GM12892 (cell line): ENCODE measurements around the gene TIMELESS. TPM values are rescaled to one million over a fixed set of nuclear protein-coding genes. Genes with fewer than 3 reads are reported as not detected.
"Not testable (repeated sequence)": the region's sequence is repeated elsewhere in the genome, so short reads cannot be mapped to it uniquely, and the experiment has no call there.

Experiments used
- DNase-seq: peaks from one replicate; pipeline ENCODE4 v3.0.0; 2011; ENCODE audit not compliant: insufficient read length
- FAIRE-seq: peaks from 2 replicates; lab custom pipeline; 2011; peaks lifted over from hg19 to GRCh38; lab: Jason Lieb, UNC
- POLR2A ChIP-seq: IDR thresholded peaks from 2 replicates; pipeline ENCODE4 v1.6.1; 2011; ENCODE audit warnings: low read depth, low read length, control low read depth
- POLR2AphosphoS5 ChIP-seq: IDR thresholded peaks from 2 replicates; pipeline ENCODE4 v1.6.1; 2011; ENCODE audit warnings: low read depth, low read length, control low read depth
- TAF1 ChIP-seq: IDR thresholded peaks from 2 replicates; pipeline ENCODE4 v1.6.1; 2011; ENCODE audit warnings: low read depth, mild to moderate bottlenecking, control low read depth, low read length, borderline replicate concordance
- polyA plus RNA-seq: library from polyadenylated mRNA; unstranded; fragments of >200 nt; gene quantifications from one replicate; pipeline ENCODE4 v1.2.1, GENCODE V29; 2012; ENCODE audit warnings: missing spikeins, inconsistent platforms; ENCODE audit not compliant: missing spikeins

TIMELESS gene, protein sequence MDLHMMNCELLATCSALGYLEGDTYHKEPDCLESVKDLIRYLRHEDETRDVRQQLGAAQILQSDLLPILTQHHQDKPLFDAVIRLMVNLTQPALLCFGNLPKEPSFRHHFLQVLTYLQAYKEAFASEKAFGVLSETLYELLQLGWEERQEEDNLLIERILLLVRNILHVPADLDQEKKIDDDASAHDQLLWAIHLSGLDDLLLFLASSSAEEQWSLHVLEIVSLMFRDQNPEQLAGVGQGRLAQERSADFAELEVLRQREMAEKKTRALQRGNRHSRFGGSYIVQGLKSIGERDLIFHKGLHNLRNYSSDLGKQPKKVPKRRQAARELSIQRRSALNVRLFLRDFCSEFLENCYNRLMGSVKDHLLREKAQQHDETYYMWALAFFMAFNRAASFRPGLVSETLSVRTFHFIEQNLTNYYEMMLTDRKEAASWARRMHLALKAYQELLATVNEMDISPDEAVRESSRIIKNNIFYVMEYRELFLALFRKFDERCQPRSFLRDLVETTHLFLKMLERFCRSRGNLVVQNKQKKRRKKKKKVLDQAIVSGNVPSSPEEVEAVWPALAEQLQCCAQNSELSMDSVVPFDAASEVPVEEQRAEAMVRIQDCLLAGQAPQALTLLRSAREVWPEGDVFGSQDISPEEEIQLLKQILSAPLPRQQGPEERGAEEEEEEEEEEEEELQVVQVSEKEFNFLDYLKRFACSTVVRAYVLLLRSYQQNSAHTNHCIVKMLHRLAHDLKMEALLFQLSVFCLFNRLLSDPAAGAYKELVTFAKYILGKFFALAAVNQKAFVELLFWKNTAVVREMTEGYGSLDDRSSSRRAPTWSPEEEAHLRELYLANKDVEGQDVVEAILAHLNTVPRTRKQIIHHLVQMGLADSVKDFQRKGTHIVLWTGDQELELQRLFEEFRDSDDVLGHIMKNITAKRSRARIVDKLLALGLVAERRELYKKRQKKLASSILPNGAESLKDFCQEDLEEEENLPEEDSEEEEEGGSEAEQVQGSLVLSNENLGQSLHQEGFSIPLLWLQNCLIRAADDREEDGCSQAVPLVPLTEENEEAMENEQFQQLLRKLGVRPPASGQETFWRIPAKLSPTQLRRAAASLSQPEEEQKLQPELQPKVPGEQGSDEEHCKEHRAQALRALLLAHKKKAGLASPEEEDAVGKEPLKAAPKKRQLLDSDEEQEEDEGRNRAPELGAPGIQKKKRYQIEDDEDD
- polyA plus RNA-seq = 24.0 TPM

DNA sequence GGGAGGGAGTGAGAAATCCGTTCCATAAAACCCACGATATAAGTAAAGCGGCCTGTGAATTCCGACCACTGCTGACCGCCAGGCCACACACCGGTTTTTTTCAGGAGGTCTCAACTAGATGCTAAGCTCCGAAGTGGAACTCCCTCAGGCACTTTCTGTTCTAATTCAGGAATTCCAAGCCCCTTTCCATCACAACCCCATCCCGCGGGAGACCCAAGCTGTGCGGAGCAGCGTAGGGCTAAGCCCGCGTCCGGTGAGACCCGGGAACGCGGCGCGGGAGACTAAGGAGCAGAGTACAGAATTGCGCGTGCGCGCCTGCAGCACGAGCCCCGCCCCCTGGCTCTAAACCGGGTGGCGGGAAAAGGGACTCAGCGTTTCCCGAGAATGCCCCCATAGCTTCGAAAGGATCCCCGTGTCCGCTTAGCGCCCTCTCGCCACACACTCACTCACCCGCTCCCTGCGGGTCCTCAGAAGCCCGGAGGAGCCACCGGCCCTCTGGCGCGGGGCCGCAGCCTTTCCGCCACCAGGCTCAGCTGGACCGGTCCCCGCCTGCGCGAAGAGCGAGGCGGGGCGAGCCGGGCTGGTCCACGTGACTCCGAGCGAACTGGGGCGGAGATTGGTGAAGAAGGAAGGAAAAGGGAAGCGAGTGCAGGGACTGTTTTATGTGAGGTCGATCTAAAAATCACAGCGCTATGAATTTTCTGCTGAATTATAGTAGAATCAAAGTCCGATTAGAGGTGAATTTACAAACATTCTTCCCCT is at the start of gene TIMELESS:
Gene TIMELESS (minus strand): TSS at position 567 of the 762 bp plus-strand sequence. CDS start 15,256 bp downstream, outside the sequence.
- TF ChIP-seq POLR2AphosphoS5 (peak; percentile 65), TAF1 (peak; percentile 64; the same call in 1 of the 2 replicates), POLR2A (peak; percentile 86)
- peak; percentile 97 for FAIRE-seq

DNA sequence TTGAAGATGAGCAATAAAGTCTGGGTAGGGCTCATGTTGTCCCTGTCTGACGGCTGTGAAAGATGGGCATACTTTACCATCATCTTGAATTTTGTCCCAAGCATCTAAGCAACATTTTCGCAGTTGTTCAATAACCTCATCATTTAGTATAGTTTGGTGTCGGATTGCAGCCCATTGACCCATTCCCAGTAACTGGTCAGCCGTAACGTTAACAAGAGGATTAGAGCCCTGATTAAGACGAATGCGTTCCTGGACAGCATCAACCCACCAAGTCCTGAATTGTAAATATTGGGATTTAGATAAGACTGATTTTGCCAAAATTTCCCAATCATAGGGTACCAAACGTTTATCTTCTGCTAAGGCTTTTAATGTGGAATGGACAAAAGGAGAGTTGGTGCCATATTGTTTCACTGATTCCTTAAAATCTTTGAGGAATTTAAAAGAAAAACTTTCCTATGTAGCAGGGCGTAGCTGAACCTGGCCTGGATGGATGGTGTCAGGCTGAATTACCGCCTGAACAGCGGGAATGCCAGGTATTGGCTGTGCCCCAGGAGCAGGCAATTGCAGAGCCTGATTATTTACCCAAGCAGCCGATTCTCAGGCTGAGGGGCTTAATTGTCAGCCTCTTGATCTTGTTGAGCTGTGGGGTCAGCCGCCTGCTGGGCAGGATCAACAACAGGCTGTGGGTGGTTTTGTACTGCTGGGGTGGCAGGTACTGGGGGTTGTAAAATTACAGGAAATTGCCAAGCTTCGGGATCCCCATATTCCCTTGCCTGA is 49.1 kb upstream of the TIMELESS start:
- not testable (repeated sequence) for DNase-seq, FAIRE-seq

More for the DNA sequence above, at the start of gene TIMELESS:
- DNase-seq = peak; percentile 92

DNA sequence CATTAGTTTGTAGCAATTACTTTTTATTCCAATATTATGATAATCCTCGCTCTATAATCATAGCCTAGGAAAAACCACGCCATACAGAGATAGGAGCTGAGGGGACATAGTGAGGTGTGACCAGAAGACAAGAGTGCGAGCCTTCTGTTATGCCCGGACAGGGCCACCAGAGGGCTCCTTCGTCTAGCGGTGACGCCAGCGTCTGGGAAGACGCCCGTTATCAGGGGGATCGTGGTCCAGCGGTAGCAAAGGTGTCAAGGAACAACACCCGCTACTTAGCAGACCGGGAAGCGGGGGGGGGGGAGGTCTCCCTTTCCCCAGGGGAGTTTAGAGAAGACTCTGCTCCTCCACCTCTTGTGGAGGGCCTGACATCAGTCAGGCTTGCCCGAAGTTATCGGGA is 47.5 kb upstream of the TIMELESS start:
- not testable (repeated sequence) for FAIRE-seq, DNase-seq

DNA sequence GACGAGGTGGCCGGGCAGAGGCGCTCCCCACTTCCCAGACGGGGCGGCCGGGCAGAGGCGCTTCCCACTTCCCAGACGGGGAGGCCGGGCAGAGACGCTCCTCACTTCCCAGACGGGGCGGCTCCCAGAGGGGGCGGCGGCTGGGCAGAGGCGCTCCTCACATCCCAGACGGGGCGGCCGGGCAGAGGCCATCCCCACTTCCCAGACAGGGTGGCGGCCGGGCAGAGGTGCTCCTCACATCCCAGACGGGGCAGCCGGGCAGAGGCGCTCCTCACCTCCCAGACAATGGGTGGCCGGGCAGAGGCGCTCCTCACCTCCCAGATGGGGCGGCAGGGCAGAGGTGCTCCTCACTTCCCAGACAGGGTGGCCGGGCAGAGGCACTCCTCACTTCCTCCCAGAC is 45.3 kb upstream of the TIMELESS start:
- FAIRE-seq = not testable (repeated sequence)

DNA sequence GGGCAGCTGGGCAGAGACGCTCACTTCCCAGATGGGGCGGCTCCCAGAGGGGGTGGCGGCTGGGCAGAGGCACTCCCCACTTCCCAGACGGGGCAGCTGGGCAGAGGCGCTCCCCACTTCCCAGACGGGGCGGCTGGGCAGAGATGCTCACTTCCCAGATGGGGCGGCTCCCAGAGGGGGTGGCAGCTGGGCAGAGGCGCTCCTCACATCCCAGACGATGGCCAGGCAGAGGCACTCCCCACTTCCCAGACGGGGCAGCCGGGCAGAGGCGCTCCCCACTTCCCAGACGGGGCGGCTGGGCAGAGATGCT is 44.8 kb upstream of the TIMELESS start:
- FAIRE-seq, DNase-seq: not testable (repeated sequence)

More for the DNA sequence above, 45.3 kb upstream of the TIMELESS start:
- not testable (repeated sequence) for DNase-seq

DNA sequence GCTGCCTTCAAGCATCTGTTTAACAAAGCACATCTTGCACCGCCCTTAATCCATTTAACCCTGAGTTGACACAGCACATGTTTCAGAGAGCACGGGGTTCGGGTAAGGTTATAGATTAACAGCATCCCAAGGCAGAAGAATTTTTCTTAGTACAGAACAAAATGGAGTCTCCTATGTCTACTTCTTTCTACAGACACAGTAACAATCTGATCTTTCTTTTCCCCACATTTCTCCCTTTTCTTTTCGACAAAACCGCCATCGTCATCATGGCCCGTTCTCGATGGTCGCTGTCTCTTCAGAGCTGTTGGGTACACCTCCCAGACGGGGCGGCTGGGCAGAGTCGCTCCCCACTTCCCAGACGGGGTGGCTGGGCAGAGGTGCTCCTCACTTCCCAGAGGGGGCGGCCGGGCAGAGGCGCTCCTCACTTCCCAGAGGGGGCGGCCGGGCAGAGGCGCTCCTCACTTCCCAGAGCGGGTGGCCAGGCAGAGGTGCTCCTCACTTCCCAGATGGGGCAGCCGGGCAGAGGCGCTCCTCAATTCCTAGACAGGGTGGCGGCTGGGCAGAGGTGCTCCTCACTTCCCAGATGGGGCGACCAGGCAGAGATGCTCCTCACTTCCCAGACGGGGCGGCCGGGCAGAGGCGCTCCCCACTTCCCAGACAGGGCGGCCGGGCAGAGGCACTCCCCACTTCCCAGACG is 44.3 kb upstream of the TIMELESS start:
- FAIRE-seq, DNase-seq: not testable (repeated sequence)

DNA sequence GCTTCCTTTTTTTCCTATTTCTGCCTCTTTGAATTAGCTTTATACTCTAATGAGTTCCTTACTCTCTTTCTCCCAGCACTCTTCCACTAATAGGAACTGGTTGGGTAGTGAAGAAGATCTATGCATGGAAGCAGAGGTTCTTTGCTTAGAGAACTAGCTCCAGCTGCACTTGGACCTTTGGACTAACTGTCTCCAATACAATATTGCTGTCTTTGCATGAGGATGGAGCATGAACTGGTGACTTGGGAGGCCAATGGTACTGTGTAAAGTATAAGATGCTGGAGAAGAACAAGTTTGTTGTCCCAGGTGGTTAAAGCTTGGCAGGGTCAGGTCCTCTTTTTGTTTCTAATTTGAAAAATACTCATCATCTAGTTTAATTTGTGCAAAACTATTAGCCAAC is 41.1 kb upstream of the TIMELESS start:
- DNase-seq (no peak), FAIRE-seq (no peak)
- TF ChIP-seq TAF1 = no peak
- no peak for TF ChIP-seq POLR2A
- TF ChIP-seq POLR2AphosphoS5 = no peak

DNA sequence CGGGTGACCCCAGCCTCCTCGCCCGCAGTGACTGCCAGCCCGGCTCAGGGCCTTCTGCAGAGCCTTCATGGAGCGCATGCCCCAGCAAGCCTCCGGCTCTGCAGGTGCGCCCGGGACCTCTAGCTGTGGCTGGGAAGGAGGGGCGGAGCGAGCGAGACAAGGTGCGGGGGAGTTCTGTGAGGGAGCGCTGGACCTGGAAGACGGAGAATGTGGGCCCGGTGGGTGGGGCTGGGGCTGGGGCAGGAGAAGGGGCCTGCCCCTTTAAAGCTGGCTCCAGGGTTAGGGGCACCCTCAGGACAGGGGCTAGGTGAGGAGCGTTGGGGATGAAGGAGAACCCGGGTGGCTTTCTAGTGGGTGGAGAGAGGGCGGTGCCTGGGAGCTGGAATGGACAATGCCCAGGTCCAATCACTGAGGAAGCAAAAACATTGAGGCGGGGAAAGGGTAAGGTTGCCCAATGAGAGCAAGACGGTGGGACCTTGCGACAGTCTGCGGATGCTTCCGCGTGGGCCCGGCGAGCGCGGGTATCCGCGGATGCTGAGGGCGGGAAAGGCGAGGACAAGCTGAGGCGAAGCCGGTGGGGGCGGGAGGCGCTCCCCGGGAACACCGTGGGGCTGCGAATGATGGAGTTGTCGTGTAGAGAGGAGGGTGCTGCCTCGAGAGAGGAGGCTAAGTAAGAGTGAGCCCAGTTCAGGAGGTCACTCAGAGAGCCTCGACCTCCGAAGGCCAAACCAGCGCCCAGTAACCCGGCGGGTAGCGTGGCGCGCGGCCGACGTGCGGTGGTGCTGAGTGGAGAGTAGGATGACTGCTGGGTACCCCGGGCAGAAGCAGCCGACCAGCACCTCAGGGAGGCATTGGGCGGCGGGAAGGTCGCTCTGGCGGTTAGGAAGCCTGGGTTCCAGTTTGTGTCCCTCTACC is 39.1 kb upstream of the TIMELESS start, which contains the start of gene GLS2:
Gene GLS2 (minus strand): TSS at position 121 of the 915 bp plus-strand sequence. CDS start 43 bp downstream, at position 78.
- FAIRE-seq (peak; percentile 70), DNase-seq (peak; percentile 63)
- no peak for TF ChIP-seq POLR2A
- TF ChIP-seq POLR2AphosphoS5 = no peak
- no peak for TF ChIP-seq TAF1

DNA sequence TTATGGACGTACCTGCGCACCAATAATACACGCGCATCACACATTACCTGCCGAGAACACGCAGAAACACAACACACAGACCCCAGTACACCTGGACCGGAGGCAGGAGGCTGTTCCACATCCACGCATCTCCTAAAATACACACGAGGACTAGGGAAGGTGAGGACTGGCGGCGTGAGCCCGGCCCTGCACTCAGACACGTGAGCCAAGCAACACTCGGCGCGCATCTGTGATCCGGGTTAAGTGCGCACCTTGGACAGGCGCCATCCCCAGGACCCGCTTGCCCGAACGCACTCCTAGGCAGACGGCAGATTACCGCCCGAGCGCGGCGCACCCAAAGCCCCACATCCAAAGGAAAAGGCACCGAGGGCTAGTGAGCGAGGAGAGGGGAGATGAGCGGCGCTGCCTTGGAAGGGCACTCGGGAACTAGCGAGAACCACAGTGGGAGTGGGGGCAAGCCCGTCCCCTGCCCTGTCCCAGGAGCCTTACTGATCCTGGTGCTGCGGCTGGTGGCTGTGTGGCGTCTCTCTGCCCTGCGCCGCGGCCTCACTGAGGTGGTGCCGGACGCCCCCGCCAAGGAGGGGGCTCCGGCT is 38.3 kb upstream of the TIMELESS start:
- FAIRE-seq (no peak), DNase-seq (peak; percentile 22)
- TF ChIP-seq POLR2AphosphoS5 (no peak), POLR2A (no peak), TAF1 (no peak)

DNA sequence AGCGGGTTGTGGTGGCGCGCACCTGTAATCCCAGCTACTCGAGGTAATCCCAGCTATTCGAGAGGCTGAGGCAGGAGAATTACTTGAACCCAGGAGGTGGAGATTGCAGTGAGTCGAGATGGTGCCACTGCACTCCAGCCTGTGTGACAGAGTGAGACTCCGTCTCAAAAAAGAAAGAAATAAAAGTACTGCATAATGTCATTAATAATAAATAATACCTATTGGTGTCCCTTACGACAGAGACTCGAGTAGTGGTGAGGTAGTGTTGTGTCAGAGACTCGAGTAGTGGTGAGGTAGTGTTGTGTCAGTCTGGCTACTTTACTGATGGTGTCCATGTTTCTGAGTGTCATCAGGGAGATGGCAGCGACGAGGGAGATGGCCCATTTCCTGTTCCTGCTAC is 37.5 kb upstream of the TIMELESS start:
- FAIRE-seq (no peak), DNase-seq (no peak)
- TF ChIP-seq POLR2A (no peak), TAF1 (no peak), POLR2AphosphoS5 (no peak)
